Gastroesophageal sphincter (tissue), 4 donors: Measurements from ENCODE around the gene CFAP298. TPM values are rescaled to one million over a fixed set of nuclear protein-coding genes. Genes with fewer than 3 reads are reported as not detected.
"Not testable (repeated sequence)": the region's sequence is repeated elsewhere in the genome, so short reads cannot be mapped to it uniquely, and the experiment has no call there.

Experiments used
- ATAC-seq: fragments of 150-250 bp; one replicate; pipeline ENCODE4 v1.9.1; 2016; ENCODE audit warnings: mild to moderate bottlenecking, moderate library complexity
- H3K27ac ChIP-seq, 4 donors: fragments of 200-600 bp; sonication (generic) in 3 of 4; 1 replicate in 3 of 4; 2 replicates in 1 of 4; pipeline ENCODE4 v1.5.1; 2016 to 2019
- H3K27me3 ChIP-seq: fragments of 200-600 bp; sonication (generic); one replicate; pipeline ENCODE4 v1.5.1; 2019
- H3K36me3 ChIP-seq, 2 donors: fragments of 200-600 bp; sonication (generic); one replicate each; pipeline ENCODE4 v1.5.1; 2019; ENCODE audit warnings: control low read depth in 1 of 2
- H3K4me1 ChIP-seq, 3 donors: fragments of 200-600 bp; sonication (generic); 1 replicate in 2 of 3; 2 replicates in 1 of 3; pipeline ENCODE4 v1.5.1; 2016 to 2019; ENCODE audit warnings: control low read depth in 2 of 3
- H3K4me3 ChIP-seq, 2 donors: fragments of 200-600 bp; sonication (generic); one replicate each; pipeline ENCODE4 v1.5.1; 2019; ENCODE audit warnings: mild to moderate bottlenecking in 1 of 2, moderate library complexity in 1 of 2
- H3K9me3 ChIP-seq, 3 donors: fragments of 200-600 bp; sonication (generic); one replicate each; pipeline ENCODE4 v1.5.1; 2017 to 2019; ENCODE audit warnings: control low read depth in 2 of 3
- EP300 ChIP-seq: sonication (generic); formaldehyde crosslinking; IDR thresholded peaks from one replicate; pipeline ENCODE4 v1.6.1; 2017; ENCODE audit warnings: antibody characterized with exemption, mild to moderate bottlenecking
- POLR2A ChIP-seq, 2 donors: fragments of 450-650 bp; IDR thresholded peaks; one replicate each; pipeline ENCODE4 v1.6.1; 2017; ENCODE audit warnings: antibody characterized with exemption in 2 of 2, mild to moderate bottlenecking in 2 of 2, moderate library complexity in 1 of 2
- POLR2AphosphoS5 ChIP-seq: sonication (generic); formaldehyde crosslinking; IDR thresholded peaks from one replicate; pipeline ENCODE4 v1.6.1; 2017; ENCODE audit warnings: antibody characterized with exemption
- WGBS, 2 donors: methylation state at CpG; one replicate each; pipeline ENCODE4 v1.1.5; 2018; ENCODE audit warnings: low coverage in 1 of 2; 5-methylcytosine and 5-hydroxymethylcytosine counted together
- total RNA-seq, 4 donors: library from RNA; depleted of rRNA; stranded (reverse); fragments of >200 nt; gene quantifications; one replicate each; pipeline ENCODE4 v1.1.0, GENCODE V29; 2016
- TF ChIP-seq, protein P1 (sequence below), 4 experiments: fragments of 200-600 bp in 2 of 4; fragments of 450-650 bp in 2 of 4; sonication (generic) in 1 of 4; IDR thresholded peaks; one replicate each; pipeline ENCODE4 v1.5.1; 2017 to 2019; ENCODE audit warnings: antibody characterized with exemption in 4 of 4, mild to moderate bottlenecking in 2 of 4, moderate library complexity in 2 of 4

CFAP298 gene
- total RNA-seq, 4 donors from 2014 or later = 28.2 to 55.7 (median 32.0) TPM

DNA sequence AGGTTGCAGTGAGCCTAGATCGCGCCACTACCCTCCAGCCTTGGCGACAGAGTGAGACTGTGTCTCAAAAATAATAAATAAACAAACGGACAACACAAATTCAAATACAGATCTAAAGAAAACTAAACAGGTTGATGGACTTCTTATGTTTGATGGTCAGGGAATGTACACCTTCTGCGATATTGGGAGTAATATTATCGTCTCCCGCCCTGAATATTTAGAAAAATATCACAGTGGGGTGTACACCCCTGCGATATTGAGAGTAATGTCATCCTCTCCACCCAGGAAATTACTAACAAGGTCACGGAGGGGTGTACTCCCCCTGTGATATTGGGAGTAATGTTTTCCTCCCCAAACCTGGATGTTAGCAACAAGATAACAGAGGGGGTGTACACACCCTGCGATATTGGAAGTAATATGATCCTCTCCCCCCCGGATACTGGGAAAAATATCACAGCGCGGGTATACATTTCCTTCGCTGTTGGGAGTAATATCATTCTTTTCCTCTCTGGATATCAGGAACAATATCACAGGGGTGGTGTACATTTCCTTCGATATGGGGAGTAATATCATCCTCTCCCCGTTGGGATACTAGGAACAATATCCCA lies 1.4 kb upstream of the CFAP298 start:
- H3K27ac ChIP-seq = peak overlapping the region; percentile 74 to 92 (median 90)
- peak overlapping the region; percentile 73 to 77 for H3K4me3 ChIP-seq
- H3K27me3 ChIP-seq = peaks cover 4% of the 10 kb centered on the region
- H3K9me3 ChIP-seq = no peaks in the 10 kb centered on the region
- H3K4me1 ChIP-seq = peaks cover 0 to 25% (median 5%) of the 10 kb centered on the region in 3 donors
- TF ChIP-seq, protein P1, sequence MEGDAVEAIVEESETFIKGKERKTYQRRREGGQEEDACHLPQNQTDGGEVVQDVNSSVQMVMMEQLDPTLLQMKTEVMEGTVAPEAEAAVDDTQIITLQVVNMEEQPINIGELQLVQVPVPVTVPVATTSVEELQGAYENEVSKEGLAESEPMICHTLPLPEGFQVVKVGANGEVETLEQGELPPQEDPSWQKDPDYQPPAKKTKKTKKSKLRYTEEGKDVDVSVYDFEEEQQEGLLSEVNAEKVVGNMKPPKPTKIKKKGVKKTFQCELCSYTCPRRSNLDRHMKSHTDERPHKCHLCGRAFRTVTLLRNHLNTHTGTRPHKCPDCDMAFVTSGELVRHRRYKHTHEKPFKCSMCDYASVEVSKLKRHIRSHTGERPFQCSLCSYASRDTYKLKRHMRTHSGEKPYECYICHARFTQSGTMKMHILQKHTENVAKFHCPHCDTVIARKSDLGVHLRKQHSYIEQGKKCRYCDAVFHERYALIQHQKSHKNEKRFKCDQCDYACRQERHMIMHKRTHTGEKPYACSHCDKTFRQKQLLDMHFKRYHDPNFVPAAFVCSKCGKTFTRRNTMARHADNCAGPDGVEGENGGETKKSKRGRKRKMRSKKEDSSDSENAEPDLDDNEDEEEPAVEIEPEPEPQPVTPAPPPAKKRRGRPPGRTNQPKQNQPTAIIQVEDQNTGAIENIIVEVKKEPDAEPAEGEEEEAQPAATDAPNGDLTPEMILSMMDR (IDR thresholded peaks at IDR 0.05) = no peak
- TF ChIP-seq POLR2A (IDR thresholded peaks at IDR 0.05) (no peak), EP300 (no peak), POLR2AphosphoS5 (no peak)
- 57 to 75% methylated on average over 15 to 16 of the region's 16 CpGs for WGBS, 2 donors
- no peak for ATAC-seq
- H3K36me3 ChIP-seq = peaks cover 0 to 14% of the 10 kb centered on the region in 2 donors

DNA sequence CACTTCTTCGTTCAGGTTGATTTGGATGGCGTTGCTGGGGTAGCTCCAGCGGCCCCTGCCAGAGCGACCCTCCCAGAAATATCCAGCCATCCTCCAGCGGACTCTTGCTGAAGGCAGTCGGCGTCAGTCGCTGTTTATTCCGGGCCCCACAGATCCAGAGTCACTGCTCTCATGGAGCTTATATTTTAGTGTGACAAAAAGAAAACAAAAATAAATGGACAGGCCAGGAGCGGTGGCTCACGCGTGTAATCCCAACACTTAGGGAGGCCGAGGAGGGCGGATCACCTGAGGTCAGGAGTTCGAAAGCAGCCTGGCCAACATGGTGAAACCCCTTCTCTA lies 791 bp upstream of the CFAP298 start:
- ATAC-seq = peak; percentile 17
- 7% methylated on average over 6 of the region's 15 CpGs; no CpG with 5 or more reads in 1 of the 2 donors for WGBS, 2 donors
- peaks cover 4% of the 10 kb centered on the region for H3K27me3 ChIP-seq
- peak overlapping the region; percentile 74 to 92 (median 90) for H3K27ac ChIP-seq
- peaks cover 0 to 20% of the 10 kb centered on the region in 2 donors for H3K36me3 ChIP-seq
- no peak for TF ChIP-seq EP300
- TF ChIP-seq, protein P1 (IDR thresholded peaks at IDR 0.05) = no peak
- no peak for TF ChIP-seq POLR2A (IDR thresholded peaks at IDR 0.05)
- no peak for TF ChIP-seq POLR2AphosphoS5
- no peaks in the 10 kb centered on the region for H3K9me3 ChIP-seq
- peak overlapping the region; percentile 73 to 77 for H3K4me3 ChIP-seq
- peaks cover 0 to 25% (median 5%) of the 10 kb centered on the region in 3 donors for H3K4me1 ChIP-seq

DNA sequence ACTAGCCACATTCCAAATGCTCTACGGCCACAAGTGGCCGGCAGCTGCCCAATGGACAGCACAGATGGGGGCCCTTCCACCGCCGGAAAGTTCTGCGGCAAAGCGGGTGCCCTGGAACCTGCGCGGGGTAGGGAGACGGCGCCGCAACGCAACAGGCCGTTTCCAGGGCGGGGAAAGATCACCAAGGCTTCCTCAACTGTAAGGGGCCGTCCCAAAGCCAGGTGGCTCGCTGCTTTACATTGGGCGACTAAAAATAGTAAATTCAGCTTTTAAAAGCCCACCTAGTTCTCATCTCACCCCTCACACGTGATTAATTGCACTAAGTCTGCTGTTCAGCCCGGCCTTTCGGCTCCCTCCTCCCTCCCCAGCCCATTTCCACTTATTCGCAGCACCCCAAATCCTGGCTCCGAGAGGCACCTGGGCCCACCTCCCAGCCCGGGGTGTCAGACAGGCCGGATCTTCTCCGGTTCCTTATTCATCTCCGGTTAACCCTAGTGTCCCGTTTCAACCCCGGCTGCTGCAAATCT lies 643 bp downstream of the CFAP298 start:
- ATAC-seq = no peak

DNA sequence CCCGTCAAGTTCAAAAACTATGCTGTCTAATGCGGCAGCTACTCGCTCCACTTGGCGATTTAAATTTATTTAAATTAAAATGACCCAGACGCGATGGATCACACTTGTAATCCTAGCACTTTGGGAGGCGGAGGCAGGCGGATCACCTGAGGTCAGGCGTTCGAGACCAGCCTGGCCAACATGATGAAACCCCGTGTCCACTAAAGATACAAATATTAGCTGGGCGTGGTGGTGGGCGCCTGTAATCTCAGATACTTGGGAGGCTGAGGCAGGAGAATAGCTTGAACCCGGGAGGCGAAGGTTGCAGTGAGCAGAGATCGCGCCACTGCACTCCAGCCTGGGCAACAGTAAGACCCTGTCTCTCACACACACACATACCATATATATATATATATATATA lies 1.2 kb downstream of the CFAP298 start:
- H3K27ac ChIP-seq = peak overlapping the region in 2 of 4 donors; percentile 90 to 92
- 71 to 84% methylated on average over 10 to 17 of the region's 17 CpGs for WGBS, 2 donors
- peaks cover 0 to 25% (median 5%) of the 10 kb centered on the region in 3 donors for H3K4me1 ChIP-seq
- ATAC-seq, H3K27me3 ChIP-seq, H3K9me3 ChIP-seq: not testable (repeated sequence)
- H3K36me3 ChIP-seq = peaks cover 0 to 40% of the 10 kb centered on the region in 2 donors
- H3K4me3 ChIP-seq = peak overlapping the region in 1 of 2 donors; percentile 73

More for the DNA sequence above, 643 bp downstream of the CFAP298 start:
- 0 to 1% methylated on average over 14 to 15 of the region's 28 CpGs for WGBS, 2 donors
- H3K36me3 ChIP-seq = peaks cover 0 to 34% of the 10 kb centered on the region in 2 donors
- peaks cover 0 to 25% (median 5%) of the 10 kb centered on the region in 3 donors for H3K4me1 ChIP-seq
- no peak for TF ChIP-seq EP300
- H3K4me3 ChIP-seq = peak overlapping the region; percentile 73 to 77
- peak overlapping the region; percentile 74 to 92 (median 90) for H3K27ac ChIP-seq
- no peaks in the 10 kb centered on the region for H3K9me3 ChIP-seq
- no peaks in the 10 kb centered on the region for H3K27me3 ChIP-seq

DNA sequence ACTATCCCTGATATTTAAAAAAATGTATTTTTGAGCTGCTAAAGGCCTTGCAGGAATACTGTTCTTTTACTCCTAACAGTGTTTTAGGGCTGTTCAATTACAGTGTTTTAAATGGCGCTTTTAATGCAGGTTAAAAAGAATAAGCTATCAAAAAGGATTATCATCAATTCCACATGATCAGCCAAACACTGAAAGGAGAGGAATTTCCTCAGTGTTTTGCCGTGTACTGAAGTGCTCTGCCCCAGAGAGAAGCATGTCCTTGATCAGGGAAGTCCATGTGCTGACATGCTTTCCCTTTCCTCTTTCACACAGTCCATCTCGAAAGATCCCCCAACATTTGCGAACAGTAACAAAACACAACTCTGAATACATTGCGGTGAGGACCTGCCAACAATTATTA lies 3.3 kb downstream of the CFAP298 start:
- no peak overlapping the region for H3K27ac ChIP-seq
- H3K4me1 ChIP-seq = peaks cover 0 to 25% (median 5%) of the 10 kb centered on the region in 3 donors
- no peaks in the 10 kb centered on the region for H3K27me3 ChIP-seq
- 85 to 88% methylated on average over 5 of the region's 5 CpGs for WGBS, 2 donors
- no peak overlapping the region for H3K4me3 ChIP-seq
- ATAC-seq = no peak
- H3K9me3 ChIP-seq = no peaks in the 10 kb centered on the region
- H3K36me3 ChIP-seq = peaks cover 0 to 61% of the 10 kb centered on the region in 2 donors
- TF ChIP-seq POLR2A (IDR thresholded peaks at IDR 0.05) (no peak), POLR2AphosphoS5 (no peak), EP300 (no peak)
- TF ChIP-seq, protein P1 (IDR thresholded peaks at IDR 0.05) = no peak

DNA sequence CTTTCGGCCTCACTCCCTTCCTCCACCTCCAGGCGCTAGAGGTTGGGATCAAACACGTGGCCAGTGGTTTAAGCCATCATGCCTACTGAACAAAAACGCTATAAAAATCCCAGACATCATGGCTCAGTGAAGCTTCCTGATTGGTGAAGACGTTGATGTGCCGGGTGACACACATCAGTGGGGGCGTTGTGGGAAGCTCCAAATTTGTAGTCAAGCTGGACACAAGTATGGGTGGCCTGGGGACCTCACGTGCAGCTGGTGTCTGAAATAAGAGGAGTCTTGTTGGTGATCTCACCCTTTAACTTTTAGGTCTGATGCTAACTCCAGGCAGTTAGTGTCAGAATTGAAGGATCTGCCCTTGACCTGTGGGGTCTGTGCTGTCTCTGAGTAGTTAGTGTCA lies 6.7 kb downstream of the CFAP298 start:
- WGBS, 2 donors = 81 to 85% methylated on average over 3 to 5 of the region's 8 CpGs
- no peaks in the 10 kb centered on the region for H3K27me3 ChIP-seq
- peaks cover 0 to 88% of the 10 kb centered on the region in 2 donors for H3K36me3 ChIP-seq
- no peak overlapping the region for H3K27ac ChIP-seq
- no peak for ATAC-seq
- TF ChIP-seq, protein P1 (IDR thresholded peaks at IDR 0.05) = no peak
- H3K4me1 ChIP-seq = peaks cover 0 to 6% (median 0%) of the 10 kb centered on the region in 3 donors
- H3K9me3 ChIP-seq = no peaks in the 10 kb centered on the region
- H3K4me3 ChIP-seq = no peak overlapping the region
